IPS DF 19.7 (cell line): Measurements from ENCODE around the gene TMEM239.

Experiments used
- DNase-seq: peaks from one replicate; pipeline ENCODE4 v3.0.0-alpha.2; 2013; ENCODE audit warnings: low read depth, low spot score

Gene TMEM239

GRCh38 chr20:2849529-2849928, 33.4 kb downstream of the TMEM239 start:
- DNase-seq, result no peak

GRCh38 chr20:2851086-2851485, 34.9 kb downstream of the TMEM239 start:
- no peak for DNase-seq

GRCh38 chr20:2858591-2858990, 42.4 kb downstream of the TMEM239 start:
- no peak for DNase-seq

- no peak for DNase-seq
These were observed 43.4 kb downstream of the TMEM239 start for GRCh38 chr20:2859330-2860121.

GRCh38 chr20:2864626-2865025, 48.5 kb downstream of the TMEM239 start:
- no peak for DNase-seq

- no peak for DNase-seq
These were observed 48.9 kb downstream of the TMEM239 start for GRCh38 chr20:2865101-2865500.

GRCh38 chr20:2865630-2866029, 49.5 kb downstream of the TMEM239 start:
- no peak for DNase-seq

- DNase-seq, result no peak
These were observed 50.1 kb downstream of the TMEM239 start for GRCh38 chr20:2866236-2866635.

GRCh38 chr20:2867081-2867864, 51.1 kb downstream of the TMEM239 start:
- DNase-seq, result no peak
